Loucy (cell line): Measurements from ENCODE around the gene NR1H3.

Experiments
- EZH2phosphoT487 ChIP-seq: fragments of 200-600 bp; IDR thresholded peaks from 2 replicates; pipeline ENCODE4 v1.6.1; 2018; ENCODE audit warnings: antibody characterized with exemption, mild to moderate bottlenecking, moderate library complexity, borderline replicate concordance
- TF ChIP-seq, protein P1 (sequence below): fragments of 200-600 bp; sonication (generic); conservative IDR thresholded peaks from 2 replicates; pipeline ENCODE4 v1.5.1; 2014; ENCODE audit warnings: mild to moderate bottlenecking, antibody characterized with exemption, low read length

DNA sequence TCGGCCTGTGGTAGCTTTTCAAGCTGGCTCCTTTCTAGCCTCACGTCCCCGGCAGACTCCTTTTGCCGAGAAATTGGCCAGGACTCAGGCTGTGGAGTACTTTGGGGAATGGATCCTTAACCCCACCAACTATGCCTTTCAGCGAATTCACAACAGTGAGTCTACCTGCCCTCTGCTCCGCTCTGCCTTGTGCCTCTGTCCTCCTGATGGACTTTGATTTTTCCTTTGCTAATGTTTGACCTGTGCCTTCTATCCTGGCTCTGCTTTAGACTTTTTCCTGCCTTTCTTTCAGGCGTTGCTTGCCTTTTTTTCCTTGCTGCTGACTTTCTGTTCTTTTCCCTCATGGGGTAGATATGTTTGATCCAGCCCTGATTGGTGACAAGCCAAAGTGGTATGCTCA lies 24.7 kb downstream of the NR1H3 start:
- no peak for TF ChIP-seq EZH2phosphoT487
- TF ChIP-seq, protein P1, sequence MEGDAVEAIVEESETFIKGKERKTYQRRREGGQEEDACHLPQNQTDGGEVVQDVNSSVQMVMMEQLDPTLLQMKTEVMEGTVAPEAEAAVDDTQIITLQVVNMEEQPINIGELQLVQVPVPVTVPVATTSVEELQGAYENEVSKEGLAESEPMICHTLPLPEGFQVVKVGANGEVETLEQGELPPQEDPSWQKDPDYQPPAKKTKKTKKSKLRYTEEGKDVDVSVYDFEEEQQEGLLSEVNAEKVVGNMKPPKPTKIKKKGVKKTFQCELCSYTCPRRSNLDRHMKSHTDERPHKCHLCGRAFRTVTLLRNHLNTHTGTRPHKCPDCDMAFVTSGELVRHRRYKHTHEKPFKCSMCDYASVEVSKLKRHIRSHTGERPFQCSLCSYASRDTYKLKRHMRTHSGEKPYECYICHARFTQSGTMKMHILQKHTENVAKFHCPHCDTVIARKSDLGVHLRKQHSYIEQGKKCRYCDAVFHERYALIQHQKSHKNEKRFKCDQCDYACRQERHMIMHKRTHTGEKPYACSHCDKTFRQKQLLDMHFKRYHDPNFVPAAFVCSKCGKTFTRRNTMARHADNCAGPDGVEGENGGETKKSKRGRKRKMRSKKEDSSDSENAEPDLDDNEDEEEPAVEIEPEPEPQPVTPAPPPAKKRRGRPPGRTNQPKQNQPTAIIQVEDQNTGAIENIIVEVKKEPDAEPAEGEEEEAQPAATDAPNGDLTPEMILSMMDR: no peak
